PC-3 (cell line): ENCODE data around the gene MEAF6. TPM values are rescaled to one million over a fixed set of nuclear protein-coding genes. Genes with fewer than 3 reads are reported as not detected.
A peak's percentile ranks its signal among the peaks of the same experiment; 100 is the strongest.

Experiments used
- ATAC-seq: fragments of 200-7000 bp; cut with Tn5 transposase; 2 replicates; pipeline ENCODE4 v1.9.1; 2020; ENCODE audit warnings: mild to moderate bottlenecking, moderate library complexity
- BruUV-seq: library from RNA; stranded (reverse); fragments of 400-500 nt; replicated peaks from 2 replicates; lab custom pipeline; 2021; lab: Mats Ljungman, UMichigan
- CTCF ChIA-PET: fragments of 300-600 bp; sonication (Branson Sonifier 250); formaldehyde crosslinking; loops from one replicate; lab custom pipeline; 2022; ENCODE audit warnings: antibody characterized with exemption; lab: Charles Lee
- POLR2A ChIA-PET: fragments of 300-600 bp; sonication (Branson Sonifier 250); formaldehyde crosslinking; loops from one replicate; lab custom pipeline; 2022; ENCODE audit warnings: antibody characterized with exemption; ENCODE audit not compliant: unreplicated experiment; lab: Charles Lee
- DNase-seq: peaks from one replicate; pipeline ENCODE4 v3.0.0-alpha.2; 2015
- H2AFZ ChIP-seq: fragments of 300-600 bp; sonication (generic); 2 replicates; pipeline ENCODE4 v1.6.0; 2016; ENCODE audit warnings: antibody characterized with exemption, low read length
- H3F3A ChIP-seq: fragments of 300-600 bp; sonication (generic); one replicate; pipeline ENCODE4 v1.6.0; 2017; ENCODE audit warnings: antibody characterized with exemption, low read length, control low read depth, mild to moderate bottlenecking; ENCODE audit not compliant: unreplicated experiment
- H3K27ac ChIP-seq: fragments of 300-600 bp; sonication (generic); 2 replicates; pipeline ENCODE4 v1.5.1; 2016; ENCODE audit warnings: mild to moderate bottlenecking, low read length
- H3K27me3 ChIP-seq: fragments of 300-600 bp; sonication (generic); 2 replicates; pipeline ENCODE4 v1.6.1; 2016; ENCODE audit warnings: low read length, mixed read lengths
- H3K36me3 ChIP-seq: fragments of 300-600 bp; sonication (generic); 2 replicates; pipeline ENCODE4 v1.6.1; 2016; ENCODE audit warnings: low read depth, mixed run types, low read length, mixed read lengths
- H3K4me1 ChIP-seq: fragments of 300-600 bp; sonication (generic); 2 replicates; pipeline ENCODE4 v1.5.1; 2016; ENCODE audit warnings: low read length; ENCODE audit not compliant: insufficient read depth
- H3K4me2 ChIP-seq: fragments of 300-600 bp; sonication (generic); 2 replicates; pipeline ENCODE4 v1.6.0; 2016; ENCODE audit warnings: low read length
- H3K4me3 ChIP-seq: fragments of 300-600 bp; sonication (generic); 2 replicates; pipeline ENCODE4 v1.5.1; 2016; ENCODE audit warnings: mild to moderate bottlenecking, low read length, mixed read lengths
- H3K79me2 ChIP-seq: fragments of 300-600 bp; sonication (generic); 2 replicates; pipeline ENCODE4 v1.6.1; 2017; ENCODE audit warnings: low read length, mixed read lengths
- H3K9ac ChIP-seq: fragments of 300-600 bp; sonication (generic); 2 replicates; pipeline ENCODE4 v1.6.0; 2016; ENCODE audit warnings: mild to moderate bottlenecking, low read length
- H3K9me2 ChIP-seq: fragments of 300-600 bp; sonication (generic); replicated peaks from 2 replicates; pipeline ENCODE4 v1.6.1; 2016; ENCODE audit warnings: mixed run types, low read length, mixed read lengths
- H3K9me3 ChIP-seq: fragments of 300-600 bp; sonication (generic); 2 replicates; pipeline ENCODE4 v1.6.1; 2016; ENCODE audit warnings: low read length, mixed read lengths
- H4K20me1 ChIP-seq: fragments of 300-600 bp; sonication (generic); 2 replicates; pipeline ENCODE4 v1.6.1; 2016; ENCODE audit warnings: low read length, mixed read lengths
- CTCF ChIP-seq: fragments of 300-600 bp; sonication (generic); conservative IDR thresholded peaks from 2 replicates; pipeline ENCODE4 v1.5.1; 2017; ENCODE audit warnings: antibody characterized with exemption, low read depth, mild to moderate bottlenecking, low read length
- EZH2phosphoT487 ChIP-seq: fragments of 300-600 bp; sonication (generic); IDR thresholded peaks from 2 replicates; pipeline ENCODE4 v1.6.1; 2018; ENCODE audit warnings: mild to moderate bottlenecking, antibody characterized with exemption, low read length, borderline replicate concordance
- intact Hi-C: fragments of 100-400 bp; cut with micrococcal nuclease; formaldehyde crosslinking; loops from 2 replicates; pipeline ENCODE4 v1.9.0; 2023
- total RNA-seq: library from RNA; depleted of rRNA; stranded (reverse); fragments of >200 nt; gene quantifications from 2 replicates; pipeline ENCODE4 v1.2.3, GENCODE V29; 2014

The MEAF6 gene
- total RNA-seq, 1 experiment from 2014 or later, result 87.0 TPM

GRCh38 chr1:37487619-37487984 is 27.0 kb downstream of the MEAF6 start:
- Histone ChIP-seq H3F3A (no peaks in the 10 kb centered on the region), H3K36me3 (peaks cover 21% of the 10 kb centered on the region), H4K20me1 (no peaks in the 10 kb centered on the region), H3K79me2 (no peaks in the 10 kb centered on the region), H3K9me2 (no peaks in the 10 kb centered on the region), H3K4me2 (no peak overlapping the region), H3K9me3 (no peaks in the 10 kb centered on the region), H3K9ac (no peak overlapping the region), H3K27me3 (no peaks in the 10 kb centered on the region), H3K4me1 (peaks cover 23% of the 10 kb centered on the region), H3K4me3 (no peak overlapping the region), H3K27ac (no peak overlapping the region), H2AFZ (no peak overlapping the region)
- ATAC-seq (peak; percentile 9), DNase-seq (no peak)
- no TSS peak for BruUV-seq
- no peak for TF ChIP-seq EZH2phosphoT487
- 0 out of 2 replicates have a peak, but pooled peaks have one; percentile 20 for TF ChIP-seq CTCF
- POLR2A ChIA-PET, result no interaction called here
- intact Hi-C loops, result loop anchor here (1.0 kb wide), 1 partner anchor 32 kb away; no protein-coding TSS in a partner anchor
- CTCF ChIA-PET, result interaction anchor here (0.6 to 1.6 kb wide), 12 partner anchors 8 to 1229 kb away, joined by 3 to 16 read pairs (median 6); partner anchors contain the start of gene MEAF6

- DNase-seq (peak; percentile 69), ATAC-seq (peak; percentile 63)
- no peaks in the 10 kb centered on the region for H3K27me3 ChIP-seq
- ChIA-PET POLR2A (no interaction called here), CTCF (interaction anchor here (0.6 to 1.6 kb wide), 12 partner anchors 8 to 1229 kb away, joined by 3 to 16 read pairs (median 6); partner anchors contain the start of gene MEAF6)
- H3K79me2 ChIP-seq, result peaks cover 5% of the 10 kb centered on the region
- no peak overlapping the region for H3K9ac ChIP-seq
- H3K9me3 ChIP-seq, result no peaks in the 10 kb centered on the region
- TF ChIP-seq EZH2phosphoT487 (no peak), CTCF (peak; percentile 98)
- H3K27ac ChIP-seq, result no peak overlapping the region; the same call in none of the 2 replicates
- no peak overlapping the region for H3K4me2 ChIP-seq
- BruUV-seq, result no TSS peak
- H3K4me3 ChIP-seq, result no peak overlapping the region
- H3K36me3 ChIP-seq, result peaks cover 25% of the 10 kb centered on the region
- H3K9me2 ChIP-seq, result no peaks in the 10 kb centered on the region
- H3K4me1 ChIP-seq, result peaks cover 23% of the 10 kb centered on the region
- intact Hi-C loops, result loop anchor here (1.0 kb wide), 1 partner anchor 32 kb away; no protein-coding TSS in a partner anchor
- no peak overlapping the region for H2AFZ ChIP-seq
- H4K20me1 ChIP-seq, result no peaks in the 10 kb centered on the region
- no peaks in the 10 kb centered on the region for H3F3A ChIP-seq
Measured at GRCh38 chr1:37486680-37487618, 27.6 kb downstream of the MEAF6 start.
